Osteocyte (in vitro differentiated cells): Measurements from ENCODE around the gene ZCCHC7. TPM values are rescaled to one million over a fixed set of nuclear protein-coding genes. Genes with fewer than 3 reads are reported as not detected.

Experiments
- DNase-seq: peaks from one replicate; pipeline ENCODE4 v3.0.0; 2021; ENCODE audit warnings: mixed read lengths; ENCODE audit not compliant: unreplicated experiment; ENCODE audit errors: extremely low spot score
- H3K27ac Mint-ChIP-seq: one replicate; pipeline ENCODE4 v1.8.0; 2021; ENCODE audit warnings: mild to moderate bottlenecking, mixed read lengths; ENCODE audit not compliant: unreplicated experiment
- H3K27me3 Mint-ChIP-seq: one replicate; pipeline ENCODE4 v1.8.0; 2021; ENCODE audit warnings: mixed read lengths; ENCODE audit not compliant: unreplicated experiment
- H3K36me3 Mint-ChIP-seq: one replicate; pipeline ENCODE4 v1.8.0; 2021; ENCODE audit warnings: mixed read lengths; ENCODE audit not compliant: unreplicated experiment
- H3K4me1 Mint-ChIP-seq: one replicate; pipeline ENCODE4 v1.8.0; 2021; ENCODE audit warnings: mixed read lengths; ENCODE audit not compliant: unreplicated experiment
- H3K4me3 Mint-ChIP-seq: one replicate; pipeline ENCODE4 v1.8.0; 2021; ENCODE audit warnings: mild to moderate bottlenecking, moderate library complexity, mixed read lengths; ENCODE audit not compliant: unreplicated experiment
- H3K9me3 Mint-ChIP-seq: one replicate; pipeline ENCODE4 v1.8.0; 2021; ENCODE audit warnings: mixed read lengths; ENCODE audit not compliant: unreplicated experiment
- total RNA-seq: library from RNA; stranded (reverse); gene quantifications from 2 replicates; pipeline ENCODE4 v1.2.1, GENCODE V29; 2021
- TF ChIP-seq, protein P1 (sequence below): fragments of 200-600 bp; sonication (generic); IDR thresholded peaks from 2 replicates; pipeline ENCODE4 v1.5.0; 2021; ENCODE audit warnings: antibody characterized with exemption, mild to moderate bottlenecking, moderate library complexity

The ZCCHC7 gene
- total RNA-seq, 1 donor from 2014 or later, result 22.8 TPM

DNA sequence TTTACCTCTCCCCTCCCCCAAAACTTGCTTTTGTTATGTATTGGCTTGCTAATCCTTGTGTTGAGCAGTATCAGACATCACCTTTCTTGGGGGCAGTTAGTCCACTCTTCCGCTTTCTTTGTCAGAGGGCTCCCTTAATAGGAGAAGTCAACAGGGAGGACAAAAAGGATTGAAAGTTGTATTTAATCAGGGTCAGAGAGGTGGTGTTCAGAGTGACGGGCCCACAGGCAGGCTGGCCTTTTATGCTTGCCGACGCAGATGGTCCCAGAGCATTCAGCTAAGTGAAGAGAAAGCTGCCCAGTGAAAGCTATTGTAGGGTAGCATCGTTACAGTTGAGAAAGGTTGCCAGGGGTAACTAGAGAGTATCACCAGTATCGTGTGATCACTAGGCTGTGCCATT, 131.1 kb downstream of the ZCCHC7 start:
- H3K27me3 Mint-ChIP-seq, result no peaks in the 10 kb centered on the region
- TF ChIP-seq, protein P1, sequence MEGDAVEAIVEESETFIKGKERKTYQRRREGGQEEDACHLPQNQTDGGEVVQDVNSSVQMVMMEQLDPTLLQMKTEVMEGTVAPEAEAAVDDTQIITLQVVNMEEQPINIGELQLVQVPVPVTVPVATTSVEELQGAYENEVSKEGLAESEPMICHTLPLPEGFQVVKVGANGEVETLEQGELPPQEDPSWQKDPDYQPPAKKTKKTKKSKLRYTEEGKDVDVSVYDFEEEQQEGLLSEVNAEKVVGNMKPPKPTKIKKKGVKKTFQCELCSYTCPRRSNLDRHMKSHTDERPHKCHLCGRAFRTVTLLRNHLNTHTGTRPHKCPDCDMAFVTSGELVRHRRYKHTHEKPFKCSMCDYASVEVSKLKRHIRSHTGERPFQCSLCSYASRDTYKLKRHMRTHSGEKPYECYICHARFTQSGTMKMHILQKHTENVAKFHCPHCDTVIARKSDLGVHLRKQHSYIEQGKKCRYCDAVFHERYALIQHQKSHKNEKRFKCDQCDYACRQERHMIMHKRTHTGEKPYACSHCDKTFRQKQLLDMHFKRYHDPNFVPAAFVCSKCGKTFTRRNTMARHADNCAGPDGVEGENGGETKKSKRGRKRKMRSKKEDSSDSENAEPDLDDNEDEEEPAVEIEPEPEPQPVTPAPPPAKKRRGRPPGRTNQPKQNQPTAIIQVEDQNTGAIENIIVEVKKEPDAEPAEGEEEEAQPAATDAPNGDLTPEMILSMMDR, result no peak

DNA sequence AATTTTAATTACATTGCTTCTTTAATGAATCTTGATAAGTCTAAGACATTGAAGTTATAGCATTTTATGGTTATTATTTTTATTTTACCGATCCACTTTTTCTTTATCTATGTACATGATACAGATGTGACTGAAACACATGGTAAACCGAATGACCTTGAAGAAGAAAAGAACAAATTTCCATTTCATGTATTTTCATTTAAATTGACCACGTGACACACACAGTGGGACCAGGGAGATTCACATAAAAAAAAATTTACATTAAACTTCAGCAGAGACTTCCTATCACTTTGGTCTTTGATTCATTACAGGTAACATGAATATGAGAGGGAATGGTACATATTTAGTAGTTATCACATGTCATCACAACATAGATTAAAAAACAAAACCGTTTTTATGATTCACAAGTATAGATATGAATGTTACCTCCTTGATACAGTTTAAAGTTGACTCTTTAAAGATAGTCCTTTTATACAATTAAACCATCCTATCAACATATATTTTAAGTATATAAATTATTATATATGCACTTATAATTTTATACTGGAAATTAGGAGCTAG, 133.1 kb downstream of the ZCCHC7 start:
- no peak for DNase-seq
- Mint-ChIP-seq H3K9me3 (no peaks in the 10 kb centered on the region), H3K27me3 (no peaks in the 10 kb centered on the region), H3K4me3 (no peak overlapping the region), H3K27ac (no peak overlapping the region), H3K36me3 (peaks cover 18% of the 10 kb centered on the region), H3K4me1 (no peaks in the 10 kb centered on the region)
- TF ChIP-seq, protein P1, result no peak

More for the DNA sequence above, 131.1 kb downstream of the ZCCHC7 start:
- Mint-ChIP-seq H3K36me3 (peaks cover 16% of the 10 kb centered on the region), H3K27ac (no peak overlapping the region), H3K9me3 (no peaks in the 10 kb centered on the region), H3K4me3 (no peak overlapping the region), H3K4me1 (no peaks in the 10 kb centered on the region)
- DNase-seq, result no peak

DNA sequence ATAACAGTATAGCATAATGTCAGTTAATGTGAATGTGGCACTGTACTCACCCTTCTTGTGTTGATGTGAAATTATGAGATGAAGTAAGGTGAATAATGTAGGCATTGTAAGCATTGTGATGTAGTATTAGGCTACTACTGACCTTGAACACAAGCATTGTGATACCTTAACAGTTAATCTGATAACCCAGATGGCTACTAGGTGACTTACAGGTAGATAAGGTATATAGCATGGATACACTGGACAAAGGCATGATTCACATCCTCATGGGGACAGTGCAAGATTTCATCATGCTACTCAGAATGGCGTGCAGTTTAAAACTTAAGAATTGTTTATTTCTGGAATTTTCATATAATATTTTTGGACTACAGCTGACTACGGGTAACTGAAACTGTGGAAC, 134.8 kb downstream of the ZCCHC7 start:
- Mint-ChIP-seq H3K36me3 (peaks cover 12% of the 10 kb centered on the region), H3K4me1 (no peaks in the 10 kb centered on the region), H3K9me3 (no peaks in the 10 kb centered on the region), H3K27ac (no peak overlapping the region), H3K4me3 (no peak overlapping the region), H3K27me3 (no peaks in the 10 kb centered on the region)
- DNase-seq, result no peak
- TF ChIP-seq, protein P1, result no peak

DNA sequence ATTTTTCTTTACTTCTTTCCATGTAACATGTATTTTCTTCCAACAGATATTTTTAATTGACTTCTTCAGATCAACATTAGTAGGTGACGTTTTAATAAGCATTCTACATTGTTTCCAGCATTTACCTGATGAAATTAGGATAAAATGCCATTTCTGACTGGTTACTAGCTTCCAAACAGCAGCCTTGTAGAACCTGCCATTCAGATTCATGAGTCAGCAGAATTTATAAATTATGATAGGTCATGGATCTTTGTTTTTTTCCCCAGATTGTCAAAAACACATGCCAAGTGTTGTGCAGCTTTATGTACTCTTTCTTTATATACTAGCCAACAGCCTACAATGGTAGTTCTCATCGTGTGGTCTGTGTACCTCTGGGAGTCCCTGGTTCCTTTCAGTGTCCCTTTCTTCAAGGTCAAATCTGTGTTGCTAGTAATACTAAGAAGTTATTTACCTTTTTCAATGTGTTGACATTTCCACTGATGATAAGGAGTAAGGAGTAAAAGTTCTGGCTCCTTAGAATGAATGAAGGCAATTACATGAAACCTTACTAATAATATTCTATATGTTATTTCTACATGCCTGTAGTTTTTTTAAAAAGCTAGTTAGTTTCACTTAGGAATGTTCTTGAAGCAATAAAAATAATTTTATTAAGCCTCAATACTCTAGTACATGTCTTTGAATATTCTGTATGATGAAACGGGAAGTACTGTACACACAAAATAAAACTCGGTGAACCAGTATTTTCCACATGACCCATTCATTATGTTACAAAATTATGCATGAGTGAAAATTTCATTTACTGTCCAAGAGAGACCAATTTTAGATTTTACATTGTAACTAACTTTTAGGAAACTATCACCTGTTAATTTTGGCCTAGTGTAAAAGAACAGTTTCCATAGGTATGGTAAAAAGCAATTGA, 135.8 kb downstream of the ZCCHC7 start:
- Mint-ChIP-seq H3K27ac (no peak overlapping the region), H3K4me1 (no peaks in the 10 kb centered on the region), H3K27me3 (no peaks in the 10 kb centered on the region), H3K4me3 (no peak overlapping the region), H3K36me3 (peaks cover 12% of the 10 kb centered on the region), H3K9me3 (no peaks in the 10 kb centered on the region)
- TF ChIP-seq, protein P1, result no peak
- no peak for DNase-seq

DNA sequence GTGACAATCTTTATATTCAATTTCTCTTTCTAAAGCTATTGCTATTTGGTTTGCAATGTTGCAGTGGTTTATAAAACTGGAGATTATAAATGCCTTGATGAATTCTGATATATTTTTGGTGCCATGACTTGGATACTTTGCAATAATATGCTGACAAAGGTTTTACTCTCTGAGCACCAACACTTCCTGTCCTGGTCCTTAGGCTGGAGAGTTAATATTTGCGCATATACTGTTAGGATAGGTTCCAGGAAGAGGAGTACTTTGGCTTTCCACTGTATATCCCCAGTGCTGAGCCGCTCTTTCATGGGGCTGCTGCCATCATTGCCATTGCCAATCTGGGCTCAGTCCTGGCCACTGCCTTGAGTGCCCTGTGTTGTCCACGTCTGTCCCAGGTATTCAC, 139.6 kb downstream of the ZCCHC7 start:
- H3K4me1 Mint-ChIP-seq, result no peaks in the 10 kb centered on the region
- H3K4me3 Mint-ChIP-seq, result no peak overlapping the region
- H3K9me3 Mint-ChIP-seq, result no peaks in the 10 kb centered on the region
- no peak for DNase-seq
- no peak overlapping the region for H3K27ac Mint-ChIP-seq
- peaks cover 6% of the 10 kb centered on the region for H3K36me3 Mint-ChIP-seq
- H3K27me3 Mint-ChIP-seq, result no peaks in the 10 kb centered on the region
- TF ChIP-seq, protein P1, result no peak
